ENCODE measurements around the gene ANKRD61.

The ANKRD61 gene

DNA sequence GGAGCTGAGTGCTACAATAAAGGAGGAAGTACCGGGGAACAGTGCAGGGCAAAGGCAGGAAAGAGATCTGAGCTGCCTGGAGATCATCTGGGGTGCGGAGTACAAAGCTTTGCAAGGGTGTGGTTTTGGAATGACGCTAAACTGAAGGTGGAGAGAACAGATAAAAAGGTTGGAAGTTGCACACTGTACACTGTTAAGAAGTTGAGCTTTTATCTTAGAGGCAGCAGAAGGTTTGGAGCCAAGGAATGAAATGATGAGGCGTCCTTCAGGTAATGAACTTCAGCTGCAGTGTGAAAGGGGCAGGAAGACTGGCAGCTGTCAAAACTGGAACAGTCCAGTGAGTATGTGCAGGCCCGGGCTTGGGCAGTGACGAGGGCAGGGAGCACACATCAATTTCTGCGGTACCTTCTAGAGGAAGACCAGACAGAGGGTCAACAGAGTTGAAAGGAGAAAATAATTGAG, 7.2 kb upstream of the ANKRD61 start:
- TF ChIP-seq ZNF8 (CRISPR knock-in tag; IDR thresholded peaks at IDR 0.05): no peak
- TF ChIP-seq ESRRG (CRISPR knock-in tag; IDR thresholded peaks at IDR 0.05): no peak
- TF ChIP-seq ARNTL (CRISPR knock-in tag; IDR thresholded peaks at IDR 0.05; ENCODE audit: borderline replicate concordance, low read depth): no peak
- TF ChIP-seq ZFP3 (CRISPR knock-in tag; IDR thresholded peaks at IDR 0.05): no peak
- TF ChIP-seq ZNF70 (CRISPR knock-in tag; IDR thresholded peaks at IDR 0.05): no peak
- no peak for TF ChIP-seq ZC3H10 (CRISPR knock-in tag; IDR thresholded peaks at IDR 0.05)
- TF ChIP-seq ISL1 (CRISPR knock-in tag; IDR thresholded peaks at IDR 0.05): no peak
- TF ChIP-seq TOX (CRISPR knock-in tag; IDR thresholded peaks at IDR 0.05; ENCODE audit: borderline replicate concordance): no peak
- TF ChIP-seq ZFP30 (CRISPR knock-in tag; IDR thresholded peaks at IDR 0.05): no peak
- TF ChIP-seq, protein P1, sequence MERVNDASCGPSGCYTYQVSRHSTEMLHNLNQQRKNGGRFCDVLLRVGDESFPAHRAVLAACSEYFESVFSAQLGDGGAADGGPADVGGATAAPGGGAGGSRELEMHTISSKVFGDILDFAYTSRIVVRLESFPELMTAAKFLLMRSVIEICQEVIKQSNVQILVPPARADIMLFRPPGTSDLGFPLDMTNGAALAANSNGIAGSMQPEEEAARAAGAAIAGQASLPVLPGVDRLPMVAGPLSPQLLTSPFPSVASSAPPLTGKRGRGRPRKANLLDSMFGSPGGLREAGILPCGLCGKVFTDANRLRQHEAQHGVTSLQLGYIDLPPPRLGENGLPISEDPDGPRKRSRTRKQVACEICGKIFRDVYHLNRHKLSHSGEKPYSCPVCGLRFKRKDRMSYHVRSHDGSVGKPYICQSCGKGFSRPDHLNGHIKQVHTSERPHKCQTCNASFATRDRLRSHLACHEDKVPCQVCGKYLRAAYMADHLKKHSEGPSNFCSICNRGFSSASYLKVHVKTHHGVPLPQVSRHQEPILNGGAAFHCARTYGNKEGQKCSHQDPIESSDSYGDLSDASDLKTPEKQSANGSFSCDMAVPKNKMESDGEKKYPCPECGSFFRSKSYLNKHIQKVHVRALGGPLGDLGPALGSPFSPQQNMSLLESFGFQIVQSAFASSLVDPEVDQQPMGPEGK (CRISPR knock-in tag; IDR thresholded peaks at IDR 0.05; ENCODE audit: borderline replicate concordance): no peak
- ATAC-seq: no peak

DNA sequence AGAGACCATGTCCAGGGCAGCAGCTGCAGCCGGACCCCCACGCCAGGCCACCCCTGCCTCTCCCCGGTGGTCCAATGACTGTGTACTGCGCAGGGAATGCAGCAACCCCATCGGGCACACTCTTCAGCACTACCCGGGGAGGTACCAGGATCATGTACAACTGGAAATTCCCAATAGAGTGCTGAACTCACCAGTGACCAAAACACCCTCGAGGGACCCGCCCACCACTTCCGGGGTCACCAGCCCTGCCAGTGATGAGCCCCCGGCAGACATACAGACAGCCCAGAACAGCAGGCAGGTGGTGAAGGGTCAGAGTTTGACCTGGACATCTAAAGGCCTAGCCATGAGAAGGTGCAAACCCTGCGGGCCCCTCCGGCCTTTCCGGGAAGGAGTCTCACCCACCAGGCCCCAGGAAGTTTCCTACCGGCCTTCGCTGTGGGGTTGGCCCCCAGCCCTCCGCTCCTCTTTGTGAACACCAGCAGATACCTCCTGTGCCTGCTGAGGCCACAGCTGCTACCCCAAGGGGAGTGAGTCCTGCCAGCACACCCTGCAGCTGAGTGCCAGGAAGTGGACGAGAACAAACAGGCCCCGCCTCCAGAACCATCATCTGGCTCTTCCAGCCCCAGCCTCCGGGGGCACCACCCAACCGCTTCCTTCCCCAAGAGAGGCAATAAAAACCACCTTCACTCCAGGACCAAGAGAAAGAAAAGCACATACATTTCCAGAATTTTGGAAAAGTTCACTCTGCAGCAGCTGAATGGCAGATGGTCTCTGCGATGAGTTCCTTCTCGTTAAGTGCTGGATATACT, 5.0 kb upstream of the ANKRD61 start:
- TF ChIP-seq, protein P2, sequence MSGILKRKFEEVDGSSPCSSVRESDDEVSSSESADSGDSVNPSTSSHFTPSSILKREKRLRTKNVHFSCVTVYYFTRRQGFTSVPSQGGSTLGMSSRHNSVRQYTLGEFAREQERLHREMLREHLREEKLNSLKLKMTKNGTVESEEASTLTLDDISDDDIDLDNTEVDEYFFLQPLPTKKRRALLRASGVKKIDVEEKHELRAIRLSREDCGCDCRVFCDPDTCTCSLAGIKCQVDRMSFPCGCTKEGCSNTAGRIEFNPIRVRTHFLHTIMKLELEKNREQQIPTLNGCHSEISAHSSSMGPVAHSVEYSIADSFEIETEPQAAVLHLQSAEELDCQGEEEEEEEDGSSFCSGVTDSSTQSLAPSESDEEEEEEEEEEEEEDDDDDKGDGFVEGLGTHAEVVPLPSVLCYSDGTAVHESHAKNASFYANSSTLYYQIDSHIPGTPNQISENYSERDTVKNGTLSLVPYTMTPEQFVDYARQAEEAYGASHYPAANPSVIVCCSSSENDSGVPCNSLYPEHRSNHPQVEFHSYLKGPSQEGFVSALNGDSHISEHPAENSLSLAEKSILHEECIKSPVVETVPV (CRISPR knock-in tag; IDR thresholded peaks at IDR 0.05): no peak
- no peak for TF ChIP-seq RARB (CRISPR knock-in tag; IDR thresholded peaks at IDR 0.05)
- TF ChIP-seq CSDC2 (CRISPR knock-in tag; IDR thresholded peaks at IDR 0.05): no peak
- TF ChIP-seq SNAI2 (CRISPR knock-in tag; IDR thresholded peaks at IDR 0.05): no peak
- TF ChIP-seq TCF4 (CRISPR knock-in tag; IDR thresholded peaks at IDR 0.05; ENCODE audit: borderline replicate concordance): no peak
- TF ChIP-seq, protein P1 (CRISPR knock-in tag; IDR thresholded peaks at IDR 0.05; ENCODE audit: borderline replicate concordance): no peak
- TF ChIP-seq ZNF8 (CRISPR knock-in tag; IDR thresholded peaks at IDR 0.05): no peak
- no peak for TF ChIP-seq GLIS3 (CRISPR knock-in tag; IDR thresholded peaks at IDR 0.05)
- no peak for TF ChIP-seq ISL1 (CRISPR knock-in tag; IDR thresholded peaks at IDR 0.05)
- no peak for TF ChIP-seq BACH2 (CRISPR knock-in tag; IDR thresholded peaks at IDR 0.05; ENCODE audit: borderline replicate concordance)
- TF ChIP-seq PPARA (CRISPR knock-in tag; IDR thresholded peaks at IDR 0.05; ENCODE audit: borderline replicate concordance): no peak
- TF ChIP-seq ZFP30 (CRISPR knock-in tag; IDR thresholded peaks at IDR 0.05): no peak
- TF ChIP-seq, protein P3, sequence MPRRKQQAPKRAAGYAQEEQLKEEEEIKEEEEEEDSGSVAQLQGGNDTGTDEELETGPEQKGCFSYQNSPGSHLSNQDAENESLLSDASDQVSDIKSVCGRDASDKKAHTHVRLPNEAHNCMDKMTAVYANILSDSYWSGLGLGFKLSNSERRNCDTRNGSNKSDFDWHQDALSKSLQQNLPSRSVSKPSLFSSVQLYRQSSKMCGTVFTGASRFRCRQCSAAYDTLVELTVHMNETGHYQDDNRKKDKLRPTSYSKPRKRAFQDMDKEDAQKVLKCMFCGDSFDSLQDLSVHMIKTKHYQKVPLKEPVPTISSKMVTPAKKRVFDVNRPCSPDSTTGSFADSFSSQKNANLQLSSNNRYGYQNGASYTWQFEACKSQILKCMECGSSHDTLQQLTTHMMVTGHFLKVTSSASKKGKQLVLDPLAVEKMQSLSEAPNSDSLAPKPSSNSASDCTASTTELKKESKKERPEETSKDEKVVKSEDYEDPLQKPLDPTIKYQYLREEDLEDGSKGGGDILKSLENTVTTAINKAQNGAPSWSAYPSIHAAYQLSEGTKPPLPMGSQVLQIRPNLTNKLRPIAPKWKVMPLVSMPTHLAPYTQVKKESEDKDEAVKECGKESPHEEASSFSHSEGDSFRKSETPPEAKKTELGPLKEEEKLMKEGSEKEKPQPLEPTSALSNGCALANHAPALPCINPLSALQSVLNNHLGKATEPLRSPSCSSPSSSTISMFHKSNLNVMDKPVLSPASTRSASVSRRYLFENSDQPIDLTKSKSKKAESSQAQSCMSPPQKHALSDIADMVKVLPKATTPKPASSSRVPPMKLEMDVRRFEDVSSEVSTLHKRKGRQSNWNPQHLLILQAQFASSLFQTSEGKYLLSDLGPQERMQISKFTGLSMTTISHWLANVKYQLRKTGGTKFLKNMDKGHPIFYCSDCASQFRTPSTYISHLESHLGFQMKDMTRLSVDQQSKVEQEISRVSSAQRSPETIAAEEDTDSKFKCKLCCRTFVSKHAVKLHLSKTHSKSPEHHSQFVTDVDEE (CRISPR knock-in tag; IDR thresholded peaks at IDR 0.05): no peak
- TF ChIP-seq, protein P4, sequence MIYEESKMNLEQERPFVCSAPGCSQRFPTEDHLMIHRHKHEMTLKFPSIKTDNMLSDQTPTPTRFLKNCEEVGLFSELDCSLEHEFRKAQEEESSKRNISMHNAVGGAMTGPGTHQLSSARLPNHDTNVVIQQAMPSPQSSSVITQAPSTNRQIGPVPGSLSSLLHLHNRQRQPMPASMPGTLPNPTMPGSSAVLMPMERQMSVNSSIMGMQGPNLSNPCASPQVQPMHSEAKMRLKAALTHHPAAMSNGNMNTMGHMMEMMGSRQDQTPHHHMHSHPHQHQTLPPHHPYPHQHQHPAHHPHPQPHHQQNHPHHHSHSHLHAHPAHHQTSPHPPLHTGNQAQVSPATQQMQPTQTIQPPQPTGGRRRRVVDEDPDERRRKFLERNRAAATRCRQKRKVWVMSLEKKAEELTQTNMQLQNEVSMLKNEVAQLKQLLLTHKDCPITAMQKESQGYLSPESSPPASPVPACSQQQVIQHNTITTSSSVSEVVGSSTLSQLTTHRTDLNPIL (CRISPR knock-in tag; IDR thresholded peaks at IDR 0.05; ENCODE audit: low read depth): no peak
- TF ChIP-seq TOX (CRISPR knock-in tag; IDR thresholded peaks at IDR 0.05; ENCODE audit: borderline replicate concordance): no peak
- no peak for TF ChIP-seq ZFP3 (CRISPR knock-in tag; IDR thresholded peaks at IDR 0.05)
- TF ChIP-seq ZNF565 (CRISPR knock-in tag; conservative IDR thresholded peaks at IDR 0.05; ENCODE audit: low read depth): no peak
- TF ChIP-seq ESRRG (CRISPR knock-in tag; IDR thresholded peaks at IDR 0.05): no peak
- TF ChIP-seq ZNF70 (CRISPR knock-in tag; IDR thresholded peaks at IDR 0.05): no peak
- TF ChIP-seq, protein P5, sequence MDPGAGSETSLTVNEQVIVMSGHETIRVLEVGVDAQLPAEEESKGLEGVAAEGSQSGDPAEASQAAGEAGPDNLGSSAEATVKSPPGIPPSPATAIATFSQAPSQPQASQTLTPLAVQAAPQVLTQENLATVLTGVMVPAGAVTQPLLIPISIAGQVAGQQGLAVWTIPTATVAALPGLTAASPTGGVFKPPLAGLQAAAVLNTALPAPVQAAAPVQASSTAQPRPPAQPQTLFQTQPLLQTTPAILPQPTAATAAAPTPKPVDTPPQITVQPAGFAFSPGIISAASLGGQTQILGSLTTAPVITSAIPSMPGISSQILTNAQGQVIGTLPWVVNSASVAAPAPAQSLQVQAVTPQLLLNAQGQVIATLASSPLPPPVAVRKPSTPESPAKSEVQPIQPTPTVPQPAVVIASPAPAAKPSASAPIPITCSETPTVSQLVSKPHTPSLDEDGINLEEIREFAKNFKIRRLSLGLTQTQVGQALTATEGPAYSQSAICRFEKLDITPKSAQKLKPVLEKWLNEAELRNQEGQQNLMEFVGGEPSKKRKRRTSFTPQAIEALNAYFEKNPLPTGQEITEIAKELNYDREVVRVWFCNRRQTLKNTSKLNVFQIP (CRISPR knock-in tag; IDR thresholded peaks at IDR 0.05; ENCODE audit: borderline replicate concordance, low read depth): no peak
- peak; percentile 83 for ATAC-seq

Data from SK-N-SH treated with all-trans-retinoic acid at 6 μM for 48 hours (cell line).